SK-N-SH (cell line): ENCODE results near the gene ATP1B1. TPM values are rescaled to one million over a fixed set of nuclear protein-coding genes. Genes with fewer than 3 reads are reported as not detected.
A peak's percentile ranks its signal among the peaks of the same experiment; 100 is the strongest.

ENCODE experiments used
- CTCF ChIA-PET: fragments of 300-600, 350-600 bp; formaldehyde crosslinking; extraction: SDS; loops from one replicate; lab custom pipeline; 2021; lab: Yijun Ruan, JAX
- POLR2A ChIA-PET: fragments of 350-600 bp; sonication (Branson Sonifier 250); formaldehyde crosslinking; extraction: SDS; loops from one replicate; lab custom pipeline; 2020; ENCODE audit warnings: antibody characterized with exemption, inconsistent platforms; lab: Yijun Ruan, JAX
- DNase-seq: peaks from one replicate; pipeline ENCODE4 v3.0.0; 2012
- H2AFZ ChIP-seq: fragments of 200-600 bp; sonication (generic); 2 replicates; pipeline ENCODE4 v1.8.1; 2016; ENCODE audit warnings: antibody characterized with exemption, mild to moderate bottlenecking, low read depth
- H3F3A ChIP-seq: fragments of 200-600 bp; sonication (generic); replicated peaks from 2 replicates; pipeline ENCODE3; 2016; ENCODE audit warnings: antibody characterized with exemption, mild to moderate bottlenecking; ENCODE audit not compliant: insufficient read depth
- H3K27ac ChIP-seq, 2 experiments: fragments of 200-500 bp in 1 of 2; fragments of 200-600 bp in 1 of 2; sonication (Bioruptor generic) in 1 of 2; sonication (generic), shearing (Covaris generic) in 1 of 2; 2 replicates each; pipeline versions ENCODE4 v1.5.1 to v1.6.1; 2014 to 2016; ENCODE audit warnings: low read depth in 2 of 2, inconsistent platforms in 1 of 2, low read length in 1 of 2, mild to moderate bottlenecking in 1 of 2, mixed read lengths in 1 of 2
- H3K27me3 ChIP-seq: fragments of 200-600 bp; sonication (generic), shearing (Covaris generic); 2 replicates; pipeline ENCODE4 v1.6.1; 2016; ENCODE audit warnings: mixed run types; ENCODE audit not compliant: insufficient read depth
- H3K36me3 ChIP-seq, 2 experiments: fragments of 200-500 bp in 1 of 2; fragments of 200-600 bp in 1 of 2; sonication (Bioruptor generic) in 1 of 2; sonication (generic) in 1 of 2; replicated peaks in 1 of 2; 2 replicates each; pipeline versions ENCODE3 to v1.5.1; 2014 to 2016; ENCODE audit warnings: low read length in 1 of 2, mild to moderate bottlenecking in 1 of 2; ENCODE audit not compliant: insufficient read depth in 2 of 2, control insufficient read depth in 1 of 2
- H3K4me1 ChIP-seq, 2 experiments: fragments of 200-500 bp in 1 of 2; fragments of 200-600 bp in 1 of 2; sonication (Bioruptor generic) in 1 of 2; sonication (generic), shearing (Covaris generic) in 1 of 2; 2 replicates each; pipeline versions ENCODE4 v1.5.1 to v1.6.1; 2014 to 2016; ENCODE audit warnings: low read depth in 1 of 2, low read length in 1 of 2, mixed run types in 1 of 2; ENCODE audit not compliant: insufficient read depth in 2 of 2, control insufficient read depth in 1 of 2
- H3K4me2 ChIP-seq: fragments of 200-600 bp; sonication (generic), shearing (Covaris generic); 2 replicates; pipeline ENCODE4 v1.6.1; 2017; ENCODE audit warnings: mixed run types
- H3K4me3 ChIP-seq, 2 experiments: fragments of 200-500 bp in 1 of 2; fragments of 200-600 bp in 1 of 2; sonication (Bioruptor generic) in 1 of 2; sonication (generic), shearing (Covaris generic) in 1 of 2; 2 replicates each; pipeline versions ENCODE4 v1.5.1 to v1.8.1; 2014 to 2016; ENCODE audit warnings: low read depth in 2 of 2, inconsistent platforms in 1 of 2, low read length in 1 of 2, mild to moderate bottlenecking in 1 of 2, mixed read lengths in 1 of 2, moderate library complexity in 1 of 2
- H3K79me2 ChIP-seq: fragments of 200-600 bp; sonication (generic); 2 replicates; pipeline ENCODE4 v1.8.1; 2017; ENCODE audit warnings: mild to moderate bottlenecking; ENCODE audit not compliant: insufficient read depth
- H3K9ac ChIP-seq: fragments of 200-600 bp; sonication (generic); 2 replicates; pipeline ENCODE4 v1.6.1; 2017; ENCODE audit warnings: mixed run types
- H3K9me2 ChIP-seq: fragments of 200-600 bp; sonication (generic); 2 replicates; pipeline ENCODE4 v1.6.1; 2017; ENCODE audit warnings: mixed run types
- H3K9me3 ChIP-seq: fragments of 200-600 bp; sonication (generic); 2 replicates; pipeline ENCODE4 v1.6.1; 2017; ENCODE audit warnings: mixed run types, mild to moderate bottlenecking, moderate library complexity
- H4K20me1 ChIP-seq: fragments of 200-600 bp; sonication (generic); 2 replicates; pipeline ENCODE4 v1.6.1; 2017; ENCODE audit warnings: mild to moderate bottlenecking, mixed run types; ENCODE audit not compliant: insufficient read depth
- EP300 ChIP-seq, 2 experiments: IDR thresholded peaks; 2 replicates each; pipeline versions ENCODE4 v1.4.0 to v1.6.1; 2012; ENCODE audit warnings: borderline replicate concordance in 1 of 2, low read depth in 1 of 2, low read length in 1 of 2
- EZH2phosphoT487 ChIP-seq: fragments of 200-600 bp; sonication (generic); IDR thresholded peaks from 2 replicates; pipeline ENCODE4 v1.6.1; 2017; ENCODE audit warnings: low read depth, mixed run types, mild to moderate bottlenecking, antibody characterized with exemption, moderate library complexity, borderline replicate concordance
- FOSL2 ChIP-seq: IDR thresholded peaks from 2 replicates; pipeline ENCODE4 v1.4.0; 2012; ENCODE audit warnings: low read depth, mild to moderate bottlenecking, moderate library complexity, borderline replicate concordance
- FOXJ3 ChIP-seq: sonication (generic); formaldehyde crosslinking; IDR thresholded peaks from 2 replicates; pipeline ENCODE4 v1.5.1; 2020; ENCODE audit warnings: mild to moderate bottlenecking, missing genetic modification reagents
- FOXM1 ChIP-seq: IDR thresholded peaks from 2 replicates; pipeline ENCODE4 v1.4.0; 2012; ENCODE audit warnings: low read depth, mild to moderate bottlenecking
- GABPA ChIP-seq: IDR thresholded peaks from 2 replicates; pipeline ENCODE4 v1.4.0; 2012; ENCODE audit warnings: low read depth, mild to moderate bottlenecking
- JUND ChIP-seq: IDR thresholded peaks from 2 replicates; pipeline ENCODE4 v1.4.0; 2012
- MXI1 ChIP-seq: IDR thresholded peaks from 2 replicates; pipeline ENCODE4 v1.6.1; 2012; ENCODE audit warnings: mild to moderate bottlenecking, low read depth, low read length, improper control_type of control experiment
- NFIC ChIP-seq: IDR thresholded peaks from 2 replicates; pipeline ENCODE4 v1.4.0; 2012; ENCODE audit warnings: borderline replicate concordance
- POLR2AphosphoS5 ChIP-seq: IDR thresholded peaks from 2 replicates; pipeline ENCODE4 v1.6.1; 2012; ENCODE audit warnings: low read depth, low read length
- RCOR1 ChIP-seq: fragments of 150-350 bp; IDR thresholded peaks from 2 replicates; pipeline ENCODE4 v1.6.1; 2017; ENCODE audit warnings: antibody characterized with exemption, low read length
- RFX5 ChIP-seq: IDR thresholded peaks from 2 replicates; pipeline ENCODE4 v1.6.1; 2012; ENCODE audit warnings: mild to moderate bottlenecking, improper control_type of control experiment, low read length
- SMC3 ChIP-seq: IDR thresholded peaks from 2 replicates; pipeline ENCODE4 v1.6.1; 2012; ENCODE audit warnings: low read depth, low read length, improper control_type of control experiment
- TEAD4 ChIP-seq: IDR thresholded peaks from 2 replicates; pipeline ENCODE4 v1.4.0; 2012; ENCODE audit warnings: mild to moderate bottlenecking, borderline replicate concordance; ENCODE audit not compliant: insufficient read depth
- USF1 ChIP-seq: IDR thresholded peaks from 2 replicates; pipeline ENCODE4 v1.4.0; 2012; ENCODE audit warnings: low read depth, borderline replicate concordance
- USF2 ChIP-seq: fragments of 150-350 bp; IDR thresholded peaks from 2 replicates; pipeline ENCODE4 v1.6.1; 2017; ENCODE audit warnings: antibody characterized with exemption, low read length, low read depth, borderline replicate concordance
- ZBTB33 ChIP-seq: IDR thresholded peaks from 2 replicates; pipeline ENCODE4 v1.4.0; 2012; ENCODE audit warnings: low read depth, borderline replicate concordance
- WGBS: methylation state at CpG from one replicate; pipeline ENCODE4 v1.1.6; 2017; ENCODE audit warnings: low lambda C conversion rate; 5-methylcytosine and 5-hydroxymethylcytosine counted together
- polyA plus RNA-seq, 3 experiments: library from polyadenylated mRNA; depleted of rRNA; stranded (reverse); fragments of >200 nt; gene quantifications; 2 replicates each; pipeline ENCODE4 v1.2.3, GENCODE V29; 2012

The ATP1B1 gene
- polyA plus RNA-seq, 1 of the 3 experiments (the other 2 are of a cell fraction), result 49.5 TPM

GRCh38 chr1:169117014-169117413 lies 10.5 kb downstream of the ATP1B1 start:
- H3K9me2 ChIP-seq, result no peaks in the 10 kb centered on the region
- H3K4me1 ChIP-seq, result peaks cover 23 to 51% of the 10 kb centered on the region in 2 experiments
- H3K9me3 ChIP-seq, result no peaks in the 10 kb centered on the region
- TF ChIP-seq EZH2phosphoT487, result no peak
- no peak for TF ChIP-seq ZBTB33
- TF ChIP-seq RCOR1, result no peak
- TF ChIP-seq FOXM1, result no peak
- no peak for TF ChIP-seq MXI1
- TF ChIP-seq TEAD4, result no peak
- no peak for TF ChIP-seq JUND
- TF ChIP-seq FOSL2, result no peak
- TF ChIP-seq EP300 (IDR thresholded peaks at IDR 0.05; ENCODE audit: borderline replicate concordance in 1 of 2, low read depth in 1 of 2, low read length in 1 of 2), result no peak
- no peak for TF ChIP-seq USF2
- no peak for TF ChIP-seq POLR2AphosphoS5
- TF ChIP-seq USF1, result no peak
- TF ChIP-seq GABPA, result no peak
- TF ChIP-seq NFIC, result no peak
- TF ChIP-seq RFX5, result no peak
- TF ChIP-seq SMC3, result no peak
- no peak for TF ChIP-seq FOXJ3
- H4K20me1 ChIP-seq, result no peaks in the 10 kb centered on the region
- peak overlapping the region; percentile 16 to 35; a peak in 2 of 4 replicates for H3K27ac ChIP-seq
- CTCF ChIA-PET, result interaction anchor here (0.8 kb wide), 1 partner anchor 516 kb away, joined by 3 read pairs; no protein-coding TSS in a partner anchor
- POLR2A ChIA-PET, result interaction anchor here (1.3 to 2.1 kb wide), 2 partner anchors 10 to 11 kb away, joined by 3 to 7 read pairs; no protein-coding TSS in a partner anchor
- H3K27me3 ChIP-seq, result no peaks in the 10 kb centered on the region
- DNase-seq, result no peak
- peaks cover 87% of the 10 kb centered on the region for H3K79me2 ChIP-seq
- peaks cover 19% of the 10 kb centered on the region for H3F3A ChIP-seq
- no peak overlapping the region for H3K9ac ChIP-seq
- H3K36me3 ChIP-seq, result peaks cover 62 to 78% of the 10 kb centered on the region in 2 experiments
- H2AFZ ChIP-seq, result no peak overlapping the region
- WGBS, result 93% methylated on average over 2 of the region's 2 CpGs
- H3K4me2 ChIP-seq, result no peak overlapping the region
- H3K4me3 ChIP-seq, result no peak overlapping the region
